HL-60 (cell line): Measurements from ENCODE around the gene AGPAT4.

Source experiments
- DNase-seq, 2 experiments: peaks; one replicate each; pipeline ENCODE4 v3.0.0-alpha.2; 2010 to 2020; ENCODE audit warnings: low read depth in 1 of 2, low spot score in 1 of 2
- H3K27ac ChIP-seq: fragments of 250-450 bp; sonication (Bioruptor Pico); replicated peaks from 2 replicates; pipeline ENCODE4 v1.5.1; 2020; ENCODE audit warnings: mild to moderate bottlenecking, moderate library complexity
- H3K27me3 ChIP-seq: fragments of 250-450 bp; sonication (Bioruptor Pico); 2 replicates; pipeline ENCODE4 v1.5.1; 2021; ENCODE audit warnings: mild to moderate bottlenecking, moderate library complexity; ENCODE audit not compliant: insufficient read depth, poor library complexity, severe bottlenecking
- H3K4me3 ChIP-seq: replicated peaks from 2 replicates; pipeline ENCODE4 v1.5.1; 2011; ENCODE audit warnings: mild to moderate bottlenecking, control low read depth, low read length; ENCODE audit not compliant: insufficient read depth
- GABPA ChIP-seq: IDR thresholded peaks from 2 replicates; pipeline ENCODE4 v1.6.1; 2012; ENCODE audit warnings: low read depth
- POLR2AphosphoS5 ChIP-seq: IDR thresholded peaks from 2 replicates; pipeline ENCODE4 v1.6.1; 2012; ENCODE audit warnings: low read depth
- SPI1 ChIP-seq: IDR thresholded peaks from 2 replicates; pipeline ENCODE4 v1.6.1; 2012; ENCODE audit warnings: low read depth, mild to moderate bottlenecking, borderline replicate concordance
- TF ChIP-seq, protein P1 (sequence below): IDR thresholded peaks from 2 replicates; pipeline ENCODE4 v1.6.1; 2012; ENCODE audit warnings: low read depth; ENCODE audit not compliant: insufficient replicate concordance
- TF ChIP-seq, protein P2 (sequence below): IDR thresholded peaks from one replicate; pipeline ENCODE4 v1.5.1; 2011; ENCODE audit warnings: low read length, control low read depth, inconsistent platforms; ENCODE audit not compliant: insufficient read depth

Gene AGPAT4

DNA sequence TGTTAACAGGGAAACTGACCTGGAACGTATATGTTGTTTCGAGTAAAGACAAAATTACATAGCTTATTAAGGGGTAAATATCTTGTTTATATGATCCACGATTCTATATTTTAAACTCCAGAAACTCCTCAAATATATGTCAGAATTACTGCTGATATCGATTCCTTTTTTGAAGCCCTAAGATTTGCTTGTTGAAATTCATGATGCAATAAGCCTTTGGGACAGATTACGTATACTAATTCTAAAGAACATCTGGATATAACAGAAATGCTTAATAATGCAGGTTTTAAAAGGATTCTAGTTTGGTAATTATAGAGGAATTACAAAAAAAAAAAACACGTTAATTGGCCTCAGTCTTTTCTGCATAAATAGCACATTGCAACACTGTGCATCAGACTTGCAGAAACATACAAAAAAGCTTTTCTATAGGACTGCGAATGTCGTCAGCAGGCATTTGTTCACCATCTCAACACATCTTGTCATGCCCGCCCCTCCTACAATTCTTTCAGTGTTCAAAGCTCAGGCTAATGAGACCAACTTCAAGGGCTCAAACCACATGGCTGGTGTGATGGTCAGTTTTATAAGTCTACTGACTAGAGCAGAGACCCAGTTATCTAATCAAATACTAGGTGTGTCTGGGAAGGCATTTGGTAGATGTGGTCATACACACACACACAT, 74.9 kb downstream of the AGPAT4 start:
- DNase-seq = no peak
- Histone ChIP-seq H3K4me3 (no peak overlapping the region), H3K27me3 (peaks cover 4% of the 10 kb centered on the region), H3K27ac (no peak overlapping the region)
- TF ChIP-seq GABPA = no peak
- TF ChIP-seq, protein P1, sequence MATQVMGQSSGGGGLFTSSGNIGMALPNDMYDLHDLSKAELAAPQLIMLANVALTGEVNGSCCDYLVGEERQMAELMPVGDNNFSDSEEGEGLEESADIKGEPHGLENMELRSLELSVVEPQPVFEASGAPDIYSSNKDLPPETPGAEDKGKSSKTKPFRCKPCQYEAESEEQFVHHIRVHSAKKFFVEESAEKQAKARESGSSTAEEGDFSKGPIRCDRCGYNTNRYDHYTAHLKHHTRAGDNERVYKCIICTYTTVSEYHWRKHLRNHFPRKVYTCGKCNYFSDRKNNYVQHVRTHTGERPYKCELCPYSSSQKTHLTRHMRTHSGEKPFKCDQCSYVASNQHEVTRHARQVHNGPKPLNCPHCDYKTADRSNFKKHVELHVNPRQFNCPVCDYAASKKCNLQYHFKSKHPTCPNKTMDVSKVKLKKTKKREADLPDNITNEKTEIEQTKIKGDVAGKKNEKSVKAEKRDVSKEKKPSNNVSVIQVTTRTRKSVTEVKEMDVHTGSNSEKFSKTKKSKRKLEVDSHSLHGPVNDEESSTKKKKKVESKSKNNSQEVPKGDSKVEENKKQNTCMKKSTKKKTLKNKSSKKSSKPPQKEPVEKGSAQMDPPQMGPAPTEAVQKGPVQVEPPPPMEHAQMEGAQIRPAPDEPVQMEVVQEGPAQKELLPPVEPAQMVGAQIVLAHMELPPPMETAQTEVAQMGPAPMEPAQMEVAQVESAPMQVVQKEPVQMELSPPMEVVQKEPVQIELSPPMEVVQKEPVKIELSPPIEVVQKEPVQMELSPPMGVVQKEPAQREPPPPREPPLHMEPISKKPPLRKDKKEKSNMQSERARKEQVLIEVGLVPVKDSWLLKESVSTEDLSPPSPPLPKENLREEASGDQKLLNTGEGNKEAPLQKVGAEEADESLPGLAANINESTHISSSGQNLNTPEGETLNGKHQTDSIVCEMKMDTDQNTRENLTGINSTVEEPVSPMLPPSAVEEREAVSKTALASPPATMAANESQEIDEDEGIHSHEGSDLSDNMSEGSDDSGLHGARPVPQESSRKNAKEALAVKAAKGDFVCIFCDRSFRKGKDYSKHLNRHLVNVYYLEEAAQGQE = no peak
- no peak for TF ChIP-seq SPI1
- no peak for TF ChIP-seq POLR2AphosphoS5
- TF ChIP-seq, protein P2, sequence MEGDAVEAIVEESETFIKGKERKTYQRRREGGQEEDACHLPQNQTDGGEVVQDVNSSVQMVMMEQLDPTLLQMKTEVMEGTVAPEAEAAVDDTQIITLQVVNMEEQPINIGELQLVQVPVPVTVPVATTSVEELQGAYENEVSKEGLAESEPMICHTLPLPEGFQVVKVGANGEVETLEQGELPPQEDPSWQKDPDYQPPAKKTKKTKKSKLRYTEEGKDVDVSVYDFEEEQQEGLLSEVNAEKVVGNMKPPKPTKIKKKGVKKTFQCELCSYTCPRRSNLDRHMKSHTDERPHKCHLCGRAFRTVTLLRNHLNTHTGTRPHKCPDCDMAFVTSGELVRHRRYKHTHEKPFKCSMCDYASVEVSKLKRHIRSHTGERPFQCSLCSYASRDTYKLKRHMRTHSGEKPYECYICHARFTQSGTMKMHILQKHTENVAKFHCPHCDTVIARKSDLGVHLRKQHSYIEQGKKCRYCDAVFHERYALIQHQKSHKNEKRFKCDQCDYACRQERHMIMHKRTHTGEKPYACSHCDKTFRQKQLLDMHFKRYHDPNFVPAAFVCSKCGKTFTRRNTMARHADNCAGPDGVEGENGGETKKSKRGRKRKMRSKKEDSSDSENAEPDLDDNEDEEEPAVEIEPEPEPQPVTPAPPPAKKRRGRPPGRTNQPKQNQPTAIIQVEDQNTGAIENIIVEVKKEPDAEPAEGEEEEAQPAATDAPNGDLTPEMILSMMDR = no peak

DNA sequence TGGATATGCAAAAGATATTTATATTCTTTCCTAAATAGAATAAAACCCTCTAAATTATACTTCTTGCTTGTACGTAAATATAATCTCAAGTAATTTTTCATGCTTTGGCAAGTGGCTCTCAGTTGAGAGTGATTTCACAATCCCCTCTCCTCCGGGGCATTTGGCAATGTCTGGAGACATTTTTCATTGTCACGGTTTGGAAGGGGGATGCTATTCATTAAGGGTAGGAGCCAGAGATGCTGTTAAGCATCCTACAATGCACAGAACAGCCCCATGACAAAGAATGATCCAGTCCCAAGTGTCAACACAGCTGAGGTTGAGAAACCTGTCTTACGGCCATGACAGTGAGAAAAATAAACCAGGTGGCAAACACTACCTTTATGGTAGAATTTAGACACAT, 75.7 kb downstream of the AGPAT4 start:
- Histone ChIP-seq H3K27me3 (peaks cover 4% of the 10 kb centered on the region), H3K27ac (no peak overlapping the region), H3K4me3 (no peak overlapping the region)
- no peak for DNase-seq
- TF ChIP-seq GABPA = no peak
- TF ChIP-seq, protein P2 = no peak
- no peak for TF ChIP-seq SPI1
- no peak for TF ChIP-seq POLR2AphosphoS5
- TF ChIP-seq, protein P1 = no peak

DNA sequence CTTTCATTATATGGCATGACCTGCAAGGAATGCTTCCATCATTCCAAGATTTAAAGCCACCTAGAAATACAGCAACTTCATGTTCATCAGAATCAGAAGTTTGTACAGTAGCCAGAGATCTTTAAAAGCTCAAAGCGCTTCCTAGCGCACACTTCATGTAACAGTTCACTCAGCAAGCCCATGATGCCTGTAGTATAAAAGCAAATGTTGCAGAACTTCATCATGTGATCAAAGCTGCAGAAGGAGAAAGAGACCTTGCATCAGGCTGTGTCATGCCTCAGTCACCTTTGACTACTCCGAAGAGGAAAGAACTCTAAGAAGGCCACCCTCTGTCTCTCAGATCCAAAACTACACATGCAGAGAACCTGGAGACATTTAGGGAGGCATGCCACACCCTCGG, 78.5 kb downstream of the AGPAT4 start:
- Histone ChIP-seq H3K27ac (no peak overlapping the region), H3K27me3 (no peaks in the 10 kb centered on the region), H3K4me3 (no peak overlapping the region)
- TF ChIP-seq, protein P1 = no peak
- no peak for TF ChIP-seq SPI1
- TF ChIP-seq POLR2AphosphoS5 = no peak
- TF ChIP-seq, protein P2 = no peak
- TF ChIP-seq GABPA = no peak
- DNase-seq = no peak
